GM12891 (cell line): ENCODE results near the gene E2F7.

ENCODE experiments used
- DNase-seq: peaks from one replicate; pipeline ENCODE4 v3.0.0; 2011; ENCODE audit warnings: low spot score; ENCODE audit not compliant: insufficient read length
- FAIRE-seq: peaks from 2 replicates; lab custom pipeline; 2011; peaks lifted over from hg19 to GRCh38; lab: Jason Lieb, UNC
- PAX5 ChIP-seq: IDR thresholded peaks from 2 replicates; pipeline ENCODE4 v1.6.1; 2011; ENCODE audit warnings: low read length, moderate library complexity, mild to moderate bottlenecking; ENCODE audit not compliant: insufficient read depth, severe bottlenecking
- POLR2A ChIP-seq: IDR thresholded peaks from 2 replicates; pipeline ENCODE4 v1.6.1; 2011; ENCODE audit warnings: low read depth, low read length, control low read depth
- POLR2AphosphoS5 ChIP-seq: IDR thresholded peaks from 2 replicates; pipeline ENCODE4 v1.6.1; 2011; ENCODE audit warnings: low read depth, low read length, control low read depth
- POU2F2 ChIP-seq: IDR thresholded peaks from 2 replicates; pipeline ENCODE4 v1.6.1; 2011; ENCODE audit warnings: low read depth, mild to moderate bottlenecking, control low read depth, low read length, moderate library complexity
- SPI1 ChIP-seq: IDR thresholded peaks from 2 replicates; pipeline ENCODE4 v1.6.1; 2011; ENCODE audit warnings: low read depth, low read length, control low read depth
- TAF1 ChIP-seq: IDR thresholded peaks from 2 replicates; pipeline ENCODE4 v1.6.1; 2011; ENCODE audit warnings: low read depth, low read length, control low read depth

E2F7 gene

DNA sequence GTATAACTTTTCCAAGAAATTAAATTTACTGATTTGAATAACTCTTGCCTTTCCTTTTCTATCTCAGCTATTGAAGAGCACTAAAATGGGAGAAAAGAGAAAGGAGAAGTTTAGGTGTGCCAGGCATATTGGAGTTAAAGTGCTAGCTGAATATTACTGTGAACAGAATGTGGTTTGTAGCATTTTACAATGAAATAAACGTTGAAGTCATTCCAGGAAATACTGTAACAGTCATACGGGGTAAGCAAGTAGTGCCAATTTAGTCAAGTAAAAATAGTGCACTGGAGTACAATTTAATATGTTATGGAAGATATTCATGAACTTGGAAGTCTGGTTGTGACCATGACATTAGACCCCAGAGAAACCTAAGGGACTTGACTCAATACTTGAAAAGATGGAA, 62.1 kb downstream of the E2F7 start:
- DNase-seq (no peak), FAIRE-seq (no peak)
- no peak for TF ChIP-seq SPI1
- TF ChIP-seq TAF1: no peak
- no peak for TF ChIP-seq POU2F2
- no peak for TF ChIP-seq PAX5
- no peak for TF ChIP-seq POLR2A
- no peak for TF ChIP-seq POLR2AphosphoS5

DNA sequence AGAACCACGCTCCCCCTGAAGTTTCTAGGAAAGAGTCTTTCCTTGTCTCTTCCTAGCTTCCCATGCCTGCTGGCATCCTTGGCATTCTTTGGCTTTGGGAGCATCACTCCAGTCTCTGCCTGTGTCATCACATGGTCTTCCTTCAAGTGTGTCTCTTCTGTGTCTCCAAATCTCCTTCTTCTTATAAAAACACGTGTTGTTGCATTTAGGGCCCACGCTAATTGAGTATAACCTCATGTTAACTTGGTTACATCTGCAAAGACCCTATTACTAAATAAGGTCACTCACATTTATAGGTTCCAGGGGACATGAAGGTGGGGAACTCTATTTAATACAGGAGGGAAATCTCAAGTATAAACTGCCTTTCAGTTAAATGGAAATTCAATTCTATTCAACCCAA, 63.0 kb downstream of the E2F7 start:
- no peak for TF ChIP-seq PAX5
- TF ChIP-seq POU2F2: no peak
- TF ChIP-seq TAF1: no peak
- no peak for TF ChIP-seq SPI1
- no peak for TF ChIP-seq POLR2A
- no peak for TF ChIP-seq POLR2AphosphoS5
- FAIRE-seq (no peak), DNase-seq (no peak)

DNA sequence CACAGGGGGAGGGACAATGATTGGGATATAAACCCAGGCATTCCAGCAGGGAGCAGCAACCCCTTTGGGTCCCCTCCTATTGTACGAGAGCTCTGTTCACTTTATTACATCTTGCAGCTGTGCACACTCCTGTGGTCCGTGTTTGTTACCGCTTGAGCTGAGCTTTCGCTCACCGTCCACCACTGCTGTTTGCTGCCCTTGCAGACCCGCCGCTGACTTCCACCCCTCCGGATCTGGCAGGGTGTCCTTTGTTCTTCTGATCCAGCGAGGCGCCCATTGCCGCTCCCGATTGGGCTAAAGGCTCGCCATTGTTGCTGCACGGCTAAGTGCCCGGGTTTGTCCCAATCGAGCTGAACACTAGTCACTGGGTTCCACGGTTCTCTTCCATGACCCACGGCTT, 64.1 kb downstream of the E2F7 start:
- FAIRE-seq: no peak
- DNase-seq: no peak
- TF ChIP-seq SPI1: no peak
- TF ChIP-seq PAX5: no peak
- TF ChIP-seq TAF1: no peak
- TF ChIP-seq POLR2A: no peak
- TF ChIP-seq POU2F2: no peak
- no peak for TF ChIP-seq POLR2AphosphoS5

DNA sequence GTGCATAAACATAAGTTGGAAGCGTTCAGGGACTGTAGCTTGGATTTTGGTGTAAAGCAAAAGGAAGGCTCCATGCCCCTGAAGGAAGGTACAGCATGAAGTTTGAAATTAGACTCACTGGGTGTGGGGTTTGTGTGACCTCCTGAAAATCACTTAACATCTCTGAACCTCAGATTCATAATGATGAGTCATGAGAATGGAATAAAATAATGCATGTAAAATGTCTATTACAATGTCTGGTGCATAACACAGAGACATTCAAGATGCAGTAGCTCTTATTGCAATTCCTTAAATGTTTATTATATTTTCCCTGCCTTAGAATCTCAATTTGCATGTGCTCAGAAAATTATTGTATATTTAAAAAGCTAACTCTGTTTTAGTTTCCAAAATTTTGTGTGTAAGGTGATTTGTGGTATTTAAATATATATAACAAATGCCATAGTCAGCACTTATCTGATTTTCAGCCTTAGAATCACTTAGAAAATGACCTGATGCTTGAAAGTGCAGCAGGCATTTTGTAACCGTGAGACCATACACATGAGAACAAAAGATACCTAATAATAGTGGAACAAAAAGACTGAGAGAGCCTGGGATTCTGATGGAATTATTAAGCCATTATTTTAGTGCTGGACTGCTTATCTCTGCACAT, 66.3 kb downstream of the E2F7 start:
- FAIRE-seq (no peak), DNase-seq (no peak)
- TF ChIP-seq POU2F2 (no peak), POLR2AphosphoS5 (no peak), TAF1 (no peak), SPI1 (no peak), PAX5 (no peak), POLR2A (no peak)

DNA sequence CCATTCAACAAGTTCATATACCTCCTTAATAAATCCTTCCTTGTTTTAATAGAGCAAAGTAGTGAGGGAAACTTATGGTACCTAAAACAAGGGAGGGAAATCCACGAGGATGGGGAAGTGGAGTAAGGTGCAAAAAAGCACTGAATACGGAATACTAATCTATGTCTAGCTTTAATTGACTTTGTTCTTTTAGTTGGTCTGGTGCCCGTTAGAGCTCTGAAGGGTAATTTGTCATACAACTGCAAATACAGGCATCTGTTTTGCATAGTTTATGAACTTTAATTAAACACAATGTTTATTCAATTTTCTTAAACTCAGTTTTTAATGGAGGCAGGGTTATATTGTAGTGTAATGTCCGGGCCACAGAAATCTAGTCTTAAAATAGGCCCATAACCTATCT, 67.0 kb downstream of the E2F7 start:
- FAIRE-seq (no peak), DNase-seq (no peak)
- TF ChIP-seq PAX5 (no peak), POLR2AphosphoS5 (no peak), POLR2A (no peak), POU2F2 (no peak), SPI1 (no peak), TAF1 (no peak)

DNA sequence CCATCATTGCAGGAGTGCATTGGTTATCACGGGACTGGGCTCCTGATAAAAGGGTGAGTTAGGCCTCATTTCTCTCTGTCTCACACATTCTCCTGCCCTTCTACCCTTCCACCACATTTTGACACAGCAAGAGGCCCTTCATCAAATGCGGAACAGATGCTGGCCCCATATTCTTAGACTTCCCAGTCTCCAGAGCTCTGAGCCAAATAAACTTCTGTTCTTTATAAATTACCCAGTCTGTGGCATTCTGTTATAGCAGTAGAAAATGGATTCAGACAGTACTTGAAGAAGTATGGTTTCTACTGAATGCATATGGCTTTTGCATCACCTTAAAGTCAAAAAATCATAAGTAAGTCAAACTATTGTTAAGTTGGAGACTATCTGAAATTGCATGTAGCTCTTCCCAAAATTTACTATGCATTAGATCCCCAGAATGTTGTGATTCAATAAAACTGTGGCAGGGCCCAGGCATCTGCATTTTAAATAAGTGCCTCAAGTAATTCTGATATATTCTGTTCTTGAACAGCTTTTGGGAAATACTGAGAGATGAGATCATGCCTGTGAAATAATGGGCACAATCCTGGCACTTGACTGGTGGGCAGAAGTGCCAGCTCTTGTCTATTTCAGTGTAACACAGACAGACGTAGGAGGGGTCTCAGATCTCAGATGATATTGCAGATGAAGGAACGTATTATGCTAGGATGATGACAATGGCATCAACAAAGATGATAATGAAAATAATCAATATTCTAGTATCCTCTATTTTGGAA, 68.2 kb downstream of the E2F7 start:
- no peak for FAIRE-seq
- TF ChIP-seq POU2F2 (no peak), PAX5 (no peak), SPI1 (no peak), POLR2AphosphoS5 (no peak), POLR2A (no peak), TAF1 (no peak)
- no peak for DNase-seq

DNA sequence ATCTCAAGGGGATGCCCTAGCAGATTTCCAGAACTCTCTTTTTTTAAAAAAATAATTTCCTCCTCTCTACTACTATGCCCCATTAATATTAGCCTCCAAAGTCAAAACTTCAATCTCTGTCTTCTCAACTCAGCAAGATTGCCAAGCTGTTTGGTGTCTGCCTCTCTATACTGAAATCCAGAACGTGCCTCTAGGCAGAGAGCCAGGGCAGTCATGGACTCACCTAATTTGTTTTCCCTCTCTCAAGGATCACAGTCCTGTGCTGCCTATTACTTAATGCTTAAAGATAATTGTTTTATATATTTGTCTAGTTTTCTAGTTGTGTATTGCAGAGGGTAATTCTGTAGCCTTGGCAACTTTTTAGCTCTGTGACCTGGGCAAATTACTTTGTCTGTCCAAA, 74.7 kb downstream of the E2F7 start:
- no peak for TF ChIP-seq SPI1
- no peak for TF ChIP-seq TAF1
- no peak for TF ChIP-seq POU2F2
- TF ChIP-seq POLR2A: no peak
- no peak for TF ChIP-seq PAX5
- no peak for TF ChIP-seq POLR2AphosphoS5
- FAIRE-seq: no peak
- no peak for DNase-seq

DNA sequence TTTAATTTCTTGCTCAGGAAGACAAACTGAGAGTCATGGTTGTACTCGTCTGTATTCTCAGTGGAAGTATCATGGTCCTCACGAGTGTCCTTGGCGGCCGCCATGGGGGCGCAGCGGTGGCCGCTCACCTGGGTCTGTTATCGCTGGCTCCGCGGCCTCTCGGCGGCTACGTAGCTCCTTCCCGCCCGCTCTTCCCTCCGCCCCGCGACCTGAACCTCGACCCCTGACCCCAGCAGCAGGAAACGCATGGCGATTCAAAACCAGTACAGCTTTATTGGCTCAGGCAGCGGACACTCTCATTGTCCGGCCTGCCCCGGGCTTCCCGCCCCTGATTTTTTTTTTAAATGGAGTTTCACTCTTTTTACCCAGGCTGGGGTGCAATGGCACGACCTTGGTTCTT, 80.8 kb downstream of the E2F7 start:
- no peak for TF ChIP-seq TAF1
- TF ChIP-seq PAX5: no peak
- no peak for TF ChIP-seq POU2F2
- no peak for TF ChIP-seq POLR2AphosphoS5
- TF ChIP-seq POLR2A: no peak
- TF ChIP-seq SPI1: no peak
- DNase-seq (no peak), FAIRE-seq (no peak)

DNA sequence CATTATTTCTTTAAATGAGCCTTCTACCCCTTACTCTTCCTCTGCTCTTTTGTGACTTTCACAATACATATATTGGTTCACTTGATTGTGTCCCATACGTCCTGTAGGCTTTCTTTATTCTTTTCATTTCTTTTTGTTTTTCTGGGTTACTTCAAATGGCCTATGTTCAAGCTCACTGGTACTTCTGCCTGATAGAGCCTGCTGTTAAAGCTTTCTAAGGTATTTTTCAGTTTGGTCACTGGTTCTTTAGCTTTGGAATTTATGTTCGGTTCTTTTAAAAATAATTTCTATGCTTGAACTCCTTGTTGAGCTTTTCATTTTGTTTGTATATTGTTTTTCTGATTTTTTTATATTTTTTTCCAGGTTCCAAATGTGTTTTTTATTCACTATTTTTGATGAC, 81.9 kb downstream of the E2F7 start:
- DNase-seq (no peak), FAIRE-seq (no peak)
- TF ChIP-seq POLR2A (no peak), TAF1 (no peak), SPI1 (no peak), POLR2AphosphoS5 (no peak), POU2F2 (no peak), PAX5 (no peak)
